ENCODE results near the gene SH3GL3. TPM values are rescaled to one million over a fixed set of nuclear protein-coding genes. Genes with fewer than 3 reads are reported as not detected.

Gene SH3GL3
- total and polyA plus RNA-seq, 2 of the 4 experiments (the other 2 are of a cell fraction): not detected

DNA sequence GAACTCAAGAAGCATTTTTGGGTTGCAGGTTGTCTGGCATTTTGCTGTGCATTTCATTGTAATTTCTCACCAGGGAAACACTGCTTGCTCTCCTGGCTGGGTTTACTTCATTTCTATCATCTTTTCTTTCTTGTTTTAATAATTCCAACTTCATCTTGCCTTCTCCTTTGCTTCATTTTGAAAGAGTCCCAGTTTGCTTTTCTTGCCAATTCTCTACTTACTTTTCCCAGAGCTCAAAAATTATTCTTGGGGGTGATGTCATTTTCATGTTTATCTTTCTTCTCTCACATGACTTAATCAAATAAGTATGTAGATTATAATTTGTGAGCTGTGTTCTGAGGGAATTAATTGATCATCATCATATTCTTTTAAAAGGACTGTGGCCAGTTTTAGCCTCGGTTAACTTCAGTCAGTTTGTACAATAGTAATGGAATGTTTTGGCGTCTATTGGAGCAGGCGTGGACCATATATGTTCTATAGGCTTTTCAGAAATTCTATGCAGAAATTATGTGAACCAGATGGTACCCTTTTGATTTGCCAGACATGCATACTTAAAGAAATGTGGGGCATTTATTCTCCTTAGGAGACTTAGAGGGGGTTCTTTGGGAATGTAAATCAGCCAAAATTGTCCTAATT, 30.1 kb downstream of the SH3GL3 start:
- no peak overlapping the region for H4K5ac ChIP-seq (ENCODE audit: low read depth, low read length)
- no peaks in the 10 kb centered on the region for H4K20me1 ChIP-seq (ENCODE audit: insufficient read depth, low read length)
- no peak overlapping the region for H4K91ac ChIP-seq (ENCODE audit: insufficient read depth, low read depth, low read length)
- no peak overlapping the region for H2BK5ac ChIP-seq (ENCODE audit: low read depth, low read length, poor library complexity, severe bottlenecking)
- no peak overlapping the region for H3K27ac ChIP-seq (ENCODE audit: insufficient read depth, low read length)
- no peaks in the 10 kb centered on the region for H3K9me3 ChIP-seq (ENCODE audit: control insufficient read depth, insufficient read depth, low read length)
- H4K8ac ChIP-seq (ENCODE audit: low read depth in 2 of 2, low read length in 2 of 2): no peak overlapping the region
- H2AK9ac ChIP-seq (replicated peaks; ENCODE audit: low read depth, low read length, poor library complexity): no peak overlapping the region
- no peak overlapping the region for H2BK20ac ChIP-seq (ENCODE audit: low read depth, low read length)
- no peaks in the 10 kb centered on the region for H3K4me1 ChIP-seq (ENCODE audit: control insufficient read depth, insufficient read depth, low read length)
- no peak overlapping the region for H2AFZ ChIP-seq (replicated peaks; ENCODE audit: low read length, poor library complexity)
- H3K4me3 ChIP-seq (ENCODE audit: insufficient read depth, low read depth, low read length): no peak overlapping the region
- H3K18ac ChIP-seq (ENCODE audit: low read depth, low read length): no peak overlapping the region
- ATAC-seq (ENCODE audit: low read depth): no peak
- H3K56ac ChIP-seq (ENCODE audit: extremely low read depth, insufficient read depth, low read length): no peak overlapping the region
- H2BK120ac ChIP-seq (ENCODE audit: low read depth, low read length): no peak overlapping the region
- H3K23ac ChIP-seq (ENCODE audit: low read depth, low read length): no peak overlapping the region
- no peak for DNase-seq
- H3K14ac ChIP-seq (replicated peaks; ENCODE audit: low read depth, low read length): no peak overlapping the region
- ChIA-PET CTCF (no interaction called here), POLR2A (ENCODE audit: unreplicated experiment) (no interaction called here)
- H2BK15ac ChIP-seq (ENCODE audit: low read depth, low read length): no peak overlapping the region
- no peaks in the 10 kb centered on the region for H3K9me1 ChIP-seq (ENCODE audit: insufficient read depth, low read length)
- no peaks in the 10 kb centered on the region for H3K27me3 ChIP-seq (ENCODE audit: control insufficient read depth, insufficient read depth, low read length)
- BruUV-seq (replicated peaks): no TSS peak
- dilution Hi-C loops (cut with HindIII; ENCODE audit: low sequenced_read_pairs, unreplicated experiment) (no loop called here), in situ Hi-C loops (cut with MboI; ENCODE audit: low sequenced_read_pairs) (no loop called here), intact Hi-C loops (cut with micrococcal nuclease) (no loop called here)
- no peak overlapping the region for H3K4ac ChIP-seq (ENCODE audit: low read depth, low read length)
- TF ChIP-seq MAFK (IDR thresholded peaks at IDR 0.05; ENCODE audit: low read depth, low read length) (no peak), SMC3 (IDR thresholded peaks at IDR 0.05; ENCODE audit: low read depth, low read length) (no peak), BHLHE40 (IDR thresholded peaks at IDR 0.05; ENCODE audit: low read depth, low read length) (no peak), CEBPB (IDR thresholded peaks at IDR 0.05; ENCODE audit: low read depth, low read length) (no peak), FOS (IDR thresholded peaks at IDR 0.05; ENCODE audit: low read depth, low read length) (no peak), CHD1 (IDR thresholded peaks at IDR 0.05; ENCODE audit: low read depth, low read length) (no peak), NFE2L2 (IDR thresholded peaks at IDR 0.05; ENCODE audit: low read depth, low read length) (no peak), RFX5 (IDR thresholded peaks at IDR 0.05; ENCODE audit: low read depth, low read length) (no peak), RCOR1 (IDR thresholded peaks at IDR 0.05; ENCODE audit: insufficient replicate concordance, low read length) (no peak), MAZ (IDR thresholded peaks at IDR 0.05; ENCODE audit: borderline replicate concordance, low read depth, low read length) (no peak), RAD21 (IDR thresholded peaks at IDR 0.05; ENCODE audit: low read length) (no peak), MXI1 (IDR thresholded peaks at IDR 0.05; ENCODE audit: borderline replicate concordance, low read depth, low read length) (no peak), POLR2A (IDR thresholded peaks at IDR 0.05; ENCODE audit: low read depth, low read length) (no peak)
- TF ChIP-seq, protein P1, sequence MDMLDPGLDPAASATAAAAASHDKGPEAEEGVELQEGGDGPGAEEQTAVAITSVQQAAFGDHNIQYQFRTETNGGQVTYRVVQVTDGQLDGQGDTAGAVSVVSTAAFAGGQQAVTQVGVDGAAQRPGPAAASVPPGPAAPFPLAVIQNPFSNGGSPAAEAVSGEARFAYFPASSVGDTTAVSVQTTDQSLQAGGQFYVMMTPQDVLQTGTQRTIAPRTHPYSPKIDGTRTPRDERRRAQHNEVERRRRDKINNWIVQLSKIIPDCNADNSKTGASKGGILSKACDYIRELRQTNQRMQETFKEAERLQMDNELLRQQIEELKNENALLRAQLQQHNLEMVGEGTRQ (IDR thresholded peaks at IDR 0.05; ENCODE audit: low read depth, low read length): no peak
- TF ChIP-seq, protein P2, sequence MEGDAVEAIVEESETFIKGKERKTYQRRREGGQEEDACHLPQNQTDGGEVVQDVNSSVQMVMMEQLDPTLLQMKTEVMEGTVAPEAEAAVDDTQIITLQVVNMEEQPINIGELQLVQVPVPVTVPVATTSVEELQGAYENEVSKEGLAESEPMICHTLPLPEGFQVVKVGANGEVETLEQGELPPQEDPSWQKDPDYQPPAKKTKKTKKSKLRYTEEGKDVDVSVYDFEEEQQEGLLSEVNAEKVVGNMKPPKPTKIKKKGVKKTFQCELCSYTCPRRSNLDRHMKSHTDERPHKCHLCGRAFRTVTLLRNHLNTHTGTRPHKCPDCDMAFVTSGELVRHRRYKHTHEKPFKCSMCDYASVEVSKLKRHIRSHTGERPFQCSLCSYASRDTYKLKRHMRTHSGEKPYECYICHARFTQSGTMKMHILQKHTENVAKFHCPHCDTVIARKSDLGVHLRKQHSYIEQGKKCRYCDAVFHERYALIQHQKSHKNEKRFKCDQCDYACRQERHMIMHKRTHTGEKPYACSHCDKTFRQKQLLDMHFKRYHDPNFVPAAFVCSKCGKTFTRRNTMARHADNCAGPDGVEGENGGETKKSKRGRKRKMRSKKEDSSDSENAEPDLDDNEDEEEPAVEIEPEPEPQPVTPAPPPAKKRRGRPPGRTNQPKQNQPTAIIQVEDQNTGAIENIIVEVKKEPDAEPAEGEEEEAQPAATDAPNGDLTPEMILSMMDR (conservative IDR thresholded peaks at IDR 0.05; ENCODE audit: low read depth, low read length): no peak
- TF ChIP-seq, protein P3, sequence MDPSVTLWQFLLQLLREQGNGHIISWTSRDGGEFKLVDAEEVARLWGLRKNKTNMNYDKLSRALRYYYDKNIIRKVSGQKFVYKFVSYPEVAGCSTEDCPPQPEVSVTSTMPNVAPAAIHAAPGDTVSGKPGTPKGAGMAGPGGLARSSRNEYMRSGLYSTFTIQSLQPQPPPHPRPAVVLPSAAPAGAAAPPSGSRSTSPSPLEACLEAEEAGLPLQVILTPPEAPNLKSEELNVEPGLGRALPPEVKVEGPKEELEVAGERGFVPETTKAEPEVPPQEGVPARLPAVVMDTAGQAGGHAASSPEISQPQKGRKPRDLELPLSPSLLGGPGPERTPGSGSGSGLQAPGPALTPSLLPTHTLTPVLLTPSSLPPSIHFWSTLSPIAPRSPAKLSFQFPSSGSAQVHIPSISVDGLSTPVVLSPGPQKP (IDR thresholded peaks at IDR 0.05; ENCODE audit: borderline replicate concordance, low read depth, low read length): no peak
- no peak overlapping the region for H2AK5ac ChIP-seq (ENCODE audit: low read depth, low read length)
- no peaks in the 10 kb centered on the region for H3K79me1 ChIP-seq (ENCODE audit: low read depth in 1 of 2, low read length in 2 of 2)
- H3K36me3 ChIP-seq (ENCODE audit: control insufficient read depth, insufficient read depth, low read length): no peaks in the 10 kb centered on the region
- 44% methylated on average over 3 of the region's 3 CpGs; no CpG with 5 or more reads in 1 of the 2 experiments for WGBS, 2 experiments (ENCODE audit: extremely low coverage in 2 of 2, insufficient read length in 1 of 2)
- no peak overlapping the region for H3K4me2 ChIP-seq (ENCODE audit: low read depth, low read length)
- no peak overlapping the region for H3K9ac ChIP-seq (ENCODE audit: low read depth, low read length)
